ENCODE data around the gene RSRC2. TPM values are rescaled to one million over a fixed set of nuclear protein-coding genes. Genes with fewer than 3 reads are reported as not detected.
"Not testable (repeated sequence)": the region's sequence is repeated elsewhere in the genome, so short reads cannot be mapped to it uniquely, and the experiment has no call there.

Gene RSRC2, protein sequence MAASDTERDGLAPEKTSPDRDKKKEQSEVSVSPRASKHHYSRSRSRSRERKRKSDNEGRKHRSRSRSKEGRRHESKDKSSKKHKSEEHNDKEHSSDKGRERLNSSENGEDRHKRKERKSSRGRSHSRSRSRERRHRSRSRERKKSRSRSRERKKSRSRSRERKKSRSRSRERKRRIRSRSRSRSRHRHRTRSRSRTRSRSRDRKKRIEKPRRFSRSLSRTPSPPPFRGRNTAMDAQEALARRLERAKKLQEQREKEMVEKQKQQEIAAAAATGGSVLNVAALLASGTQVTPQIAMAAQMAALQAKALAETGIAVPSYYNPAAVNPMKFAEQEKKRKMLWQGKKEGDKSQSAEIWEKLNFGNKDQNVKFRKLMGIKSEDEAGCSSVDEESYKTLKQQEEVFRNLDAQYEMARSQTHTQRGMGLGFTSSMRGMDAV
- total RNA-seq = 55.2 TPM
- long read RNA-seq, transcript RSRC2-201 (10 exons, 3,520 nt) = major isoform, 14 of 90 reads
- long read RNA-seq, partial matches to known transcripts = 26 of 90 reads
- long read RNA-seq, other reads (novel, unspliced or antisense) = 48 of 90 reads

DNA sequence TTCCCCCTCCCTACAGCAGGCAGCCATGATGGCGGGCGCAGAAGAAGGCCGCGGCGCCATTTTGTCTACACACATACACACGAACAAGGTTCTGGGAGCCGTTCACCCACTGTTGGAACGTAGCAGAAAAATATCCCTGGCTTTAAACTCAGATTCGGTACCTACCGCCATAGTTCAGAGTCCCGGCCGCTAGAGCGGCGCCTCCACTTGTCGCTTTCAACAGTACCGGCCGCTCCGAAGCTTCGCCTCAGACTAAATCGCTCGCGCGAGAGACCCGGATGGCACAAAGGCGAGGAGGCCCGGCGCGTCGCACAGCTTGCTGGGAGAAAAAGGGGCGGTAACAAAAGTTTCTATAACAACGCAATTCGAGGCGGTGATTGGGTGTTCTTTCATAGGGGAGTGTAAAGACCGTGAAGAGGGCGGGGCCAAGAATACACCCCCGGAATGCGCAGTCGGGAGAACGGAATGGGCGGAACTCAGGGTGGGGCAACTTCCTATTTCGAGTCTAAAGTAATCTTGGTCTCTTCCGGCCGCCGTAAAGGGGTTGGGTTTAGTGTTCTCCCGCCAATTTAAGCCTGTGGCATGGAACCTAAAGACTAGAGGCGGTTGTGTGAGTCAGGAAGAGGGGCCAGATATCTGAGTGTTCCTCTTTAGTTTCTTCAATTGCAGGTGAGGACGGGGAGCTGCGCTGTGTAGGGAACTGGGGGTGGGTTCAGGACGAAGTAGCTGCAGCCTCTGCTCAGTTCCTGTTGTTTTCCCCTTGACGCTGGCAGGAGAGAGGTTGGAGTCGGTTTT, at the start of gene RSRC2, which contains the start of gene KNTC1:
Gene RSRC2 (minus strand): TSS at position 254 of the 795 bp plus-strand sequence. CDS start 83 bp downstream, at position 171.
Gene KNTC1 (plus strand): TSS at position 567 of the 795 bp plus-strand sequence. CDS start 2,815 bp downstream, outside the sequence.
- peak; percentile 98 for DNase-seq (ENCODE audit: low spot score)

DNA sequence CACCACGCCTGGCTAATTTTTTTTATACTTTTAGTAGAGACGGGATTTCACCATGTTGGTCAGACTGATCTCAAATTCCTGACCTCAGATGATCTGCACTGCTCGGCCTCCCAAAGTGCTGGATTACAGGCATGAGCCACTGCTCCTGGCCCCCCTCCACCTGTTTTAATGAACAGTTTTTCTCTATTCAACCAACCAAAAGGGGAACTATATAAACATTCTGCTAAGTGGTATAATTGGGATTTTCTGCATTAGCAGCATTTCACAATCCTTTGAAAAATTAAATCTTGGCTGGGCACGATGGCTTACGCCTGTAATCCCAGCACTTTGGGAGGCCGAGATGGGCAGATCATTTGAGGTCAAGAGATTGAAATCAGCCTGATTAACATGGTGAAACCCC, 45.1 kb upstream of the RSRC2 start:
- no peak for DNase-seq (ENCODE audit: low spot score)

DNA sequence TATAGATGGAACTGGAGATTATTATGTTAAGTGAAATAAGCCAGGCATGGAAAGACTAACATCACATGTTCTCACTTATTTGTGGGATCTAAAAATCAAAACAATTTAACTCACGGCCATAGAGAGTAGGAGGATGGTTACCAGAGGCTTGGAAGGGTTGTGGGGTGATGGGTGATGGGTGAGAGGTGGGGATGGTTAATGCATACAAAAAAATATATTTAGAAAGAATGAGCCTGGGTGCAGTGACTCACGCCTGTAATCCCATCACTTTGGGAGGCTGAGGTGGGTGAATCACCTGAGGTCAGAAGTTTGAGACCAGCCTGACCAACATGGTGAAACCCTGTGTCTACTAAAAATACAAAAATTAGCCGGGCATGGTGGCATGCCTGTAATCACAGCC, 43.3 kb upstream of the RSRC2 start:
- DNase-seq (ENCODE audit: low spot score) = not testable (repeated sequence)

DNA sequence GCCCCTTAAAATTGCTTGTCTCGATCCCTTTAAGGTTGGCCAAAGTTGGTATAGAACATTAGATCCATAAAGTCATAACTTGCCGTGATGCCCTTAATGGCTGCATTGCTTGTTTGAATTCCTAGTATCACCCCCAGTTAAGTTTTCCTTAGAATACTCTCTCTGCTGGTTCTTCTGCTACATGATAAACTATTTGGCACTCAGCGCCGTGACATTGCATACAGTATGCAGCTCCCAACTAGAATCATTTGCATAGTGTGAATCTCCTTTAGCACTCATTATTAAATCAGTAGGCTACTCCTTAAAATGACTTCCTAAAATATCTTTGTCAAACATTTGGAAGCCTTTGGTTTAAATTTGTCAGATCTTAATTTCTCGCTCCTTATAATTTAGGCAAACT, 42.6 kb upstream of the RSRC2 start:
- DNase-seq (ENCODE audit: low spot score) = no peak

DNA sequence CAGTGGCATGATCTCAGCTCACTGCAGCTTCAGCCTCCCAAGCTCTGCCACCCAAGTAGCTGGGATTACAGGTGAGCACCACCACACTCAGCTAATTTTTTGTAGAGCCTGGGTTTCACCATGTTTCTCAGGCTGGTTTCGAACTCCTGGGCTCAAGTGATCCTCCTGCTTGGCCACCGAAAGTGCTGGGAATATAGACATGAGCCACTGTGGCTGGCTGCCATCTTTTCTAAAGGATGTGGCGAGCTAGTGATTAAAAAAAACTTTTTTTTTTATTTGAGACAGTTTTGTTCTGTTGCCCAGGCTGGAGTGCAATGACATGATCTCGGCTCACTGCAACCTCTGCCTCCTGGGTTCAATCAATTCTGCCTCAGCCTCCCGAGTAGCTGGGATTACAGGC, 40.1 kb upstream of the RSRC2 start:
- DNase-seq (ENCODE audit: low spot score) = not testable (repeated sequence)

DNA sequence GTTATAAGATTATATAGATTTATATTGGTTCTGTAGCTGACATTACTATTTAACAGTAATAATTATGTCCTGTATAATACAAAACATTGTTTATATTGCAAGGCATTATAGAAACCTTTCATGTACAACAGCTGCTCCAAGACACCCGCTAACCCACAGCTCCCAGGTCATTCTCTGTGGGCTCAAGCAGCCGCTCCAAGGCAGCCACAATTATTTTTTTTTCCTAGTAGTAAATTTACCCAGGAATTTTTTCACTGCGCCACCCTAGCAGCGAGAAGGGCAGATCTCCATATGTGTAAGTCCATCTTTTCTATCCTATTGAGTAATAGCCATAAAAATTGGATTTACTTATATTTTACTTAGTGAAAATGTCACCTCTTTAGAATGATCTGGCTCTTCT, 36.6 kb upstream of the RSRC2 start:
- DNase-seq (ENCODE audit: low spot score) = no peak

DNA sequence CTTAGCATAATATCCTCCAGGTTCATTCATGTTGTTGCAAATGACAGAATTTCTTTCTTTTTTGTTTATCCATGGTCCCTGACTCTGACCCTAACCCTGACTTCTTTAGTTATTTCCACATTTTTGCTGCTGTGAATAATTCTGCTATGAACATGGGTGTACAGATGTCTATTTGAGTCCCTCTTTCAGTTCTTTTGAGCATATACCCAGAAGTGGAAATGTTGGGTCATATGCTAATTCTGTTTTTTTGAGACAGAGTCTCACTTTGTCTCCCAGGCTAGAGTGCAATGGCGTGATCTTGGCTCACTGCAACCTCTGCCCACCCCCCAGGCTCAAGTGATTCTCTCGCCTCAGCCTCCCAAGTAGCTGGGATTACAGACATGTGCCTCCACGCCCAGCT, 33.4 kb upstream of the RSRC2 start:
- no peak for DNase-seq (ENCODE audit: low spot score)

DNA sequence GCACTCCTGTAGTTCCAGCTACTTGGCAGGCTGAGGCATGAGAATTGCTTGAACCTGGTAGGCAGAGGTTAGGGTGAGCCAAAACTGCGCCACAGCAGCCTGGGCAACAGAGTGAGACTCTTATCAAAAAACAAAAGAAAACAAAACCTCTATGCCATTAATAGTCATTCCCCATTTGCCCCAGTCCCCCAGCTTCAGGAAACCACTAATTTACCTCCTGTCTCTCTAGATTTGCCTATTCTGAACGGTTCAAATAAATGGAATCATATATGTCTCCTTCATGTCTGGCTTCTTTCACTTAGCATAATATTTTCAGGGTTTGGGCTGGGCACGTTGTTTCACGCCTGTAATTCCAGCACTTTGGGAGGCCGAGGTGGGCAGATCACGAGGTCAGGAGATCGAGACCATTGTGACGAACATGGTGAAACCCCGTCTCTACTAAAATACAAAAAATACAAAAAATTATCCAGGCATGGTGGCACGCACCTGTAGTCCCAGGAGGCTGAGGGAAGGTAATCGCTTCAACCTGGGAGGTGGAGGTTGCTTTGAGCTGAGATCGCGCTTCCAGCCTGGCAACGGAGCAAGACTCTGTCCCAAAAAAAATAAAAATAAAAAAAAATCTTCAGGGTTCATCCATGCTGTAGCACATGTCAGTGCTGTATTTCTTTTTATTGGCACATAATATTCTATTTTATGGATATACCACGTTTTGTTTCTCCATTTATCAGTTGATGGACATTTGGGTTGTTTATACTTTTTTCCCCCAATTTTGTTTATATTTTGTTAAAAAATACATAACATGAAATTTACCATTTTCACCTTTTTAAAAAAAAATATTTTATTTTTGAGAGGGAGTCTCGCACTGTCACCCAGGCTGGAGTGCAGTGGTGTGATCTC, 32.3 kb upstream of the RSRC2 start:
- DNase-seq (ENCODE audit: low spot score) = no peak

DNA sequence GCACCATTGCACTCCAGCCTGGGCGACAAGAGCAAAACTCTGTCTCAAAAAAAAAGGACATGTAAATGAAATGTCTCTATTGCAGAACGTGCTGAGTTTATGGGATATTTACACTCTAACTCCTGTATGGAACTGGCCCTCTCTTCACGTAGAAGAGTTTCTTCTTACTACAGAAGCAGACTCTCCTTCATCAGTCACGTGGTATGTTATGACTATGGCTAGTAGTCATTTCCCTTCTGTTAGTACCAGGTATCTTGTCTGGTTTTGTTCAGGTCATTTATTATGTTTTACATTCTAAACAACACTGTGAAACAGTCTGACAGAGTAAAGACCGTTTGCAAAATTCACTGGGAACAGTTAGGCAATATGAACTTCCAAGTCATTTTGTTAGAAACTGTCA, 20.6 kb upstream of the RSRC2 start:
- DNase-seq (ENCODE audit: low spot score) = no peak

DNA sequence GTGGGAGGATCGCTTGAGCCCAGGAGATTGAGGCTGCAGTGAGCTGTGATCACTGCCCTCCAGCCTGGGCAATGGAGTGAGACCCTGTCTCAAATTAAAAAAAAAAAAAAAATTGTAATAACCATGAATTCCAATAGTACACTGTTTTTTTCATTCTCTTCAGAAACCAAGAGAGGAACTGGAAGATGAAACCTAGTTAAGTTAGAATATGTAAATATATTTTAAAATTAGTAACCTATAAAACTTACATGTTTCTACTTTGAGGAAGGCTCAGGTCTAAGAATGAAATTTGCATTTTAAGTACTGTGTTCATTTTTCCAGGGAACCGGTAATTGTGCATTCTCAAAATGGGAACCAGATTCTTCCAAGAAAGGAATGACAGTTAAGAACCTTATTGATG, 19.1 kb upstream of the RSRC2 start:
- DNase-seq (ENCODE audit: low spot score) = no peak

DNA sequence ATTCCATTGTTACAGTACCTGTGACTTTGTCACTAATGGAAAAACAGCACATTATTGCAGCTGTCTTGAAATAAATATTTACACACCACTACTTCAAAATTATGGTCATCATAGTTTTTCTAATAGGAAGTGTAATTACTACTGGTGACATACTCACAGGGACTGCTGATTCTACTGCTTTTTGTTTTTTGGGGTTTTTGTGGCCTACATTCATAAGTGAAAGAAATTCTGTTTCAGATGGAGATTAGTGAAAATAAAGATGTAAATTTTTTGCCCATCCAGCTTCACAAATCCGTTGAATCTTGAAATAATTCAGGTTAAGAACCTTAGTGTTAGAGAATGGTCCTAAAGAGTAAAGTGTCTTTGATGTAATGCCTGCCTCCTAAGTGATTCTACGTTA, 17.8 kb upstream of the RSRC2 start:
- no peak for DNase-seq (ENCODE audit: low spot score)

DNA sequence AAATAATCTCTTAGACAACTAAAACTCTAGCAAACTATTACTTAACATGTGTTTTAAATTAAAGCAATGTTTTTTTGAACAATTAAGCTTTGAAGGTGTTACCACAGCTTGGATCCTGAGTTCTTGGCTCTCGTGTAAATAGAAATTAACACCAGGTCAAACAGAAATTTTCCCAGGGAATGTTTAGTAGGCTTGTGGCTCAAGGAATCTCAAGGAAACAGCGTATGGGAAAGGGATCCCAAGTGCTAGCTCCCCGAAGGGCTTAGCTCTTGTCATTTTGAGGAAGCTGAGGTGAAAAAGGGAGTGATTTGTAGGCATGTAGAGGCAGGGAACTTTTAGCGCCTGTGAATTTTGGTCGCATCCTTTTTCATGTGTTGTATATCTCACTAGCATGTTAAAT, 11.8 kb upstream of the RSRC2 start:
- DNase-seq (ENCODE audit: low spot score) = no peak

DNA sequence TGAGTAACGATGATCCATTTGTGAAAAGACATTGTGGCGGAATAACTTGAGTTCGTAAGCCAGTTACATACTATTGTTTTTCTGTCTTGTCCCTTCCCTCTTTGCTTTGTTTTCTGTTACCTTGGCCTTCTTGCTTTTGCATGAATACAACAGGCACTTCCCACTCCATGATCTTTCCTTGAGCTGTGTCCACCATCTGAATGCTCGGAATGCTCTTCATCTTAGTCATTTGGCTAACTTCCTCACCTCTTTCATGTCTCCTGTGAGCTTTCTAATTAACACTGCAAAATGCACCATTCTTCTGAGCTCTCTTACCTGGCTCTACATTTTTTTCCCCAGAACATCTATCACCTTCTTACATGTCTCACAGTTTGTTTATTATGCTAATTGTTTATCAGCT, 10.3 kb upstream of the RSRC2 start:
- DNase-seq (ENCODE audit: low spot score) = no peak

DNA sequence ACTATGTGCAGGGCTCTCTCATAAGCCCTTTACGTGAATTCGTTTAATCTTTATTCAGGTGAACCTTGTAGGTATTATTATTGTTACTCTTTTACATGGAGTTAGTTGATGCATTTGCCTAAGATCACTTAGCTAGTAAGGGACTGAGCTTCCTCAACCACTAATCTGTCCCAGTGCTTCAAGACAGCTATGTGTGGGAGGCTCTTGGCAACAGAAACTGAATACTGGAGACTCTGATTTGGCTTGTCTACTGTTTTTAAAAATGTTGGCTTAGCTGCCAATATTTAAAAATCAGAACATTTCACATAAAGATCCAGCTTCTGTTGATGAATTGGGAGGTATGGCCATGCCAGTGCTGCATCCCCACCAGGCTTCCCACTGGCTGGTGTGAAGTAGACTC, 7.1 kb upstream of the RSRC2 start:
- DNase-seq (ENCODE audit: low spot score) = no peak

DNA sequence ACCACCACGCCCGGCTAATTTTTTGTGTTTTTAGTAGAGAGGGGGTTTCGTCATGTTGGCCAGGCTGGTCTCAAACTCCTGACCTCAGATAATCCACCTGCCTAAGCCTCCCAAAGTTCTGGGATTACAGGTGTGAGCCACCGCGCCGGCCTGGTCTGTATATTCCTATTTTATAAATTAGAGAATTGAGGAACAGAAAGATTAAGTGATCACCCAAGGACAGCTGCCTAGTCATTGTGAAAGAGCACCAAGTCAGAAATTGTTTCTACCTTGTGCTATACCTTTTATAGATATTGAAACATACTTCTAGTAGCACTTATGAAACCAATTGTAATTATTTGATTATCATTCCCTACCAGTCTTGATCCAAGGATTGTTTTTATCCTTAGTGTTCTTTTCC, 2.3 kb upstream of the RSRC2 start:
- DNase-seq (ENCODE audit: low spot score) = no peak

DNA sequence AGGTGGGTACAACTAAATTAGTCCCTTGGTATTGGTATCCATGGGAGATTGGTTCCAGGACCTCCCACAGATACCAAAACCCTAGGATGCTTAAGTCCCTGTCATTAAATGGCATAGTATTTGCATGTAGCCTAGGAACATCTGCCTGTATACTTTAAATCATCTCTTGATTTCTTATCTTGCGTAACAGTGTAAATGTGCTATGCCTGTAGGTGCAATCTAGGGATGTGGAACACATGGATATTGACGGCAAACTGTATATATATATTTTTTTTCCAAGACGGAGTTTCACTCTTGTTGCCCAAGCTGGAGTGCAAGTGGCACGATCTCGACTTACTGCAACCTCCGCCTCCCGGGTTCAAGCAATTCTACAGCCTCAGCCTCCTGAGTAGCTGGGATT, 1.8 kb upstream of the RSRC2 start:
- no peak for DNase-seq (ENCODE audit: low spot score)

DNA sequence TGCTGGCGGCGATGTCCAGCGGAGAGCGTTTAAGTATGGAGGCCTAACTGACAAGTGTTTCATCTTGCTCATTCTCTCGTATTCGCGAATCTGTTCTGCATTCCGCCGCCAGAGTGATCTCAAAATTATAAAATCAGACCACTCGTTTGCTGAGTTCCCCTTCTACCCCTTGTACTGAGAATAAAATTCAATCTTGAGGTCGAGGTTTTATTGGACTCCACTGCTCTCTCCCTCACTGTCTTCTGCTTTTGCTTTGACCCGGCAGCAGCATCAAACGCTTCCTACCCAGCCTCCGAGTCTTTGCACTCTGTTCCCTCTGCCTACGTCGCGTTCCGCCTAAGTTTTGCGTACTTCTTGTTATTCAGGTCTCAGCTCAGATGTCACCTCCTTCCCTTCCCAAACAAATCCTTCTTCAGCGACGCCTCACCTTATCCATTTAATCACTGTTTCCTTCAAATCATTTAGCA, 775 bp upstream of the RSRC2 start:
- DNase-seq (ENCODE audit: low spot score) = no peak

DNA sequence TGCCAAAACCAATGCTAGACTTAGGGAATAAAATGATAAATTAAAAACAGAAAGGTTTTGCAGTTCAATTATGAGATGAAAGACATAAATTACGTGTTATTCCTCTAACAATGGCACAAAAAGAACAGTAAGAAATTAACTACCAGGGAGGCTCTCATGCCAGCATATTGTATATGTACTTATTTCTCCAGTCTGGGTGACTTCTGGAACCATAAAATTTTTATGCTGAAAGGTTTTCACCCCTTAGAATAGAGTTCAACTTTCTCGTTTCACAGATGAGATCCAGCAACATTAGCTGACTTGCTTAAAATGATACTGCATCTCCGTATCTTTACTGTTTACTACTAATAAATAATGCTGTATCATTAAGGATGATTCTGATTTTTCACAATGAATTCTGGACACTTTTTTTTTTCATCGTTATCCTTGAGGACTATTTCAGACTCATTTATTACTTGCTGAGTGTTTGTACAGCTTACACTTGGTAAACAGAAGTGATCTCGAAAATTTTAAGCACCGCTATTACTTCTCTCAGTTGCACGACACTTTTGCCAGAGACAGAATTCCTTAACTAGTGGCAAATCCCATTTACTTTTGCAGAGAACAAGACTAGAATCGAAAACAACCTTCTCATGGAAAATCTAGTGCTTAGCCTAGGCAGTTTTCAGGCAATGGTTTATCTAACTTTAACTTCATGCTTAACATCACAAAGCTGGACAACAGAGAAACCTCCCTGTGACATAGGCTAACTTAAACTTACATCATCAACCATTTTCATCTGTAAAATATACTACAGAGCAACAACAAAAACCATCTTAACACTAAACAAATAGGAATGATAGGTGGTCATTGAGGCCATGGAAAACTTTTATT, 2.7 kb downstream of the RSRC2 start:
- DNase-seq (ENCODE audit: low spot score) = no peak

DNA sequence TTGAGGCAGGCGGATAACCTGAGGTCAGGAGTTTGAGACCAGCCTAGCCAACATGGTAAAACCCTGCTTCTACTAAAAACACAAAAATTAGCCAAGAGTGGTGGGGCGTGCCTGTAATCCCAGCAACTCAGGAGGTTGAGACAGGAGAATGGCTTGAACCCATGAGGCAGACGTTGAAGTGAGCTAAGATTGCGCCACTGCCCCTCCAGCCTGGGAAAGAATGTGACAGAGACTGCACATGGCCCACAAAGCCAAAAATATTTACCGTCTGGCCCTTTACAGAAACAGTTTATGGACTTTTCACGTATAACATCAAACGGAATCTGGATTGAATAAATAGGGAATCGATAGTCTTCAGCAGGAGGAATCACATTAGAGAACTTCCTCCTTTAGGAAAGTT, 3.5 kb downstream of the RSRC2 start:
- no peak for DNase-seq (ENCODE audit: low spot score)

DNA sequence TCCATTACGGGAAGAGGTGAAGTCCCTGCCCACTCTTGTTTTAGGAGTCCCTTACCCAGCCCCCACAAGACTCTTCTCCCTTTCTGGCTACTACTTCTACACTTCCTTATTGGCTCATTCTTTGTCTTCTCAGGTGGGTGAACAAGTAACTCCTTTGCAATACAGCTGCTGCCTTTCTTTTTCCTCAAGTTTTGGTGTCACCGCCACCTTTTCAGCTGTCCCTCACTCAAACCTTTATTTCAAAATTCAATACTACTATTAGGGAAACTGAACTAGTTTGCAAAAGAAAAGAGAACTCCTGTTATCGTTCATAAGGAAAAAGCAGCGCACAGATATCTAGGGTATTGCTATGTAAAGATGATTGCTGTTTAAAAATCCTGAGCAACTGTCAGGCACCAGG, 6.1 kb downstream of the RSRC2 start:
- DNase-seq (ENCODE audit: low spot score) = no peak
